GM23338 (cell line): Measurements from ENCODE around the gene TIMM13. TPM values are rescaled to one million over a fixed set of nuclear protein-coding genes. Genes with fewer than 3 reads are reported as not detected.

ENCODE experiments used
- ATAC-seq: fragments of 200-7000 bp; cut with Tn5 transposase; 3 replicates; pipeline ENCODE4 v1.9.1; 2020
- DNase-seq: peaks from one replicate; pipeline ENCODE4 v3.0.0-alpha.2; 2015; ENCODE audit warnings: low spot score
- H2AFZ ChIP-seq: fragments of 200-600 bp; sonication (generic); 2 replicates; pipeline ENCODE4 v1.8.0; 2016; ENCODE audit warnings: antibody characterized with exemption, mild to moderate bottlenecking, moderate library complexity
- H3F3A ChIP-seq: fragments of 200-600 bp; sonication (generic); replicated peaks from 2 replicates; pipeline ENCODE4 v1.8.0; 2017; ENCODE audit warnings: antibody characterized with exemption, mixed run types, low read depth
- H3K27ac ChIP-seq: fragments of 200-600 bp; sonication (generic); 2 replicates; pipeline ENCODE4 v1.6.1; 2016; ENCODE audit warnings: low read depth
- H3K27me3 ChIP-seq: fragments of 200-600 bp; sonication (generic); 2 replicates; pipeline ENCODE4 v1.8.0; 2016; ENCODE audit warnings: mild to moderate bottlenecking, mixed run types, moderate library complexity; ENCODE audit not compliant: insufficient read depth
- H3K36me3 ChIP-seq: fragments of 200-600 bp; sonication (generic); 2 replicates; pipeline ENCODE4 v1.8.0; 2016; ENCODE audit warnings: mild to moderate bottlenecking; ENCODE audit not compliant: insufficient read depth
- H3K4me1 ChIP-seq: fragments of 200-600 bp; sonication (generic); 2 replicates; pipeline ENCODE4 v1.8.0; 2016; ENCODE audit warnings: mild to moderate bottlenecking, moderate library complexity; ENCODE audit not compliant: insufficient read depth
- H3K4me2 ChIP-seq: fragments of 200-600 bp; sonication (generic); 2 replicates; pipeline ENCODE4 v1.7.1; 2017; ENCODE audit warnings: mixed run types
- H3K4me3 ChIP-seq: fragments of 200-600 bp; sonication (generic); 2 replicates; pipeline ENCODE4 v1.6.1; 2016; ENCODE audit warnings: mixed run types
- H3K79me2 ChIP-seq: fragments of 200-600 bp; sonication (generic); replicated peaks from 2 replicates; pipeline ENCODE4 v1.8.0; 2017; ENCODE audit warnings: mild to moderate bottlenecking; ENCODE audit not compliant: insufficient read depth
- H3K9me2 ChIP-seq: fragments of 200-600 bp; sonication (generic); 2 replicates; pipeline ENCODE4 v1.8.0; 2017; ENCODE audit not compliant: insufficient read depth
- H4K20me1 ChIP-seq: fragments of 200-600 bp; sonication (generic); replicated peaks from 2 replicates; pipeline ENCODE4 v1.8.0; 2017; ENCODE audit warnings: mild to moderate bottlenecking; ENCODE audit not compliant: insufficient read depth
- H3K27ac Mint-ChIP-seq: 2 replicates; pipeline ENCODE4 v1.8.0; 2020; ENCODE audit warnings: inconsistent platforms, mild to moderate bottlenecking, moderate library complexity, mixed read lengths
- H3K27me3 Mint-ChIP-seq: 3 replicates; pipeline ENCODE4 v1.8.0; 2022; ENCODE audit warnings: low read depth, mild to moderate bottlenecking, moderate library complexity, mixed read lengths, inconsistent platforms; ENCODE audit not compliant: insufficient read depth, poor library complexity
- H3K36me3 Mint-ChIP-seq: 3 replicates; pipeline ENCODE4 v1.8.0; 2021; ENCODE audit warnings: low read depth, mild to moderate bottlenecking, inconsistent platforms, moderate library complexity, mixed read lengths
- H3K4me1 Mint-ChIP-seq: 3 replicates; pipeline ENCODE4 v1.8.0; 2020; ENCODE audit warnings: mild to moderate bottlenecking, inconsistent platforms, mixed read lengths
- H3K4me3 Mint-ChIP-seq: 3 replicates; pipeline ENCODE4 v1.8.0; 2021; ENCODE audit warnings: moderate library complexity, mild to moderate bottlenecking, inconsistent platforms, mixed read lengths
- H3K9me3 Mint-ChIP-seq: 3 replicates; pipeline ENCODE4 v1.8.0; 2020; ENCODE audit warnings: moderate library complexity, mild to moderate bottlenecking, inconsistent platforms, mixed read lengths
- CREB1 ChIP-seq: fragments of 250-450 bp; sonication (Bioruptor Pico); IDR thresholded peaks from 2 replicates; pipeline ENCODE4 v1.5.0; 2020; ENCODE audit warnings: low read depth, mild to moderate bottlenecking, moderate library complexity
- NANOG ChIP-seq: IDR thresholded peaks from 2 replicates; pipeline ENCODE4 v1.6.1; 2016; ENCODE audit warnings: antibody characterized with exemption, borderline replicate concordance
- POLR2AphosphoS5 ChIP-seq: IDR thresholded peaks from 2 replicates; pipeline ENCODE4 v1.6.1; 2016; ENCODE audit warnings: antibody characterized with exemption, low read depth
- REST ChIP-seq: IDR thresholded peaks from one replicate; pipeline ENCODE4 v1.6.1; 2018; ENCODE audit warnings: antibody characterized with exemption; ENCODE audit not compliant: unreplicated experiment
- ZNF331 ChIP-seq: fragments of 250-450 bp; sonication (Bioruptor Pico); IDR thresholded peaks from 2 replicates; pipeline ENCODE4 v1.5.0; 2020; ENCODE audit warnings: low read depth, mild to moderate bottlenecking, moderate library complexity
- polyA plus RNA-seq: library from polyadenylated mRNA; unstranded; fragments of >200 nt; fragmentation: Nextera tagmentation; extraction: Ambion mirVana; gene quantifications from 2 replicates; pipeline ENCODE4 v1.2.1, GENCODE V29; 2016
- total RNA-seq: library from RNA; depleted of rRNA; stranded (reverse); fragments of >200 nt; shearing (Covaris generic); gene quantifications from 2 replicates; pipeline ENCODE4 v1.2.3, GENCODE V29; 2014
- TF ChIP-seq, protein P1 (sequence below), 2 experiments: fragments of 200-600 bp in 1 of 2; sonication (generic) in 1 of 2; conservative IDR thresholded peaks; 2 replicates each; pipeline versions ENCODE4 v1.5.1 to v1.6.1; 2016 to 2017; ENCODE audit warnings: antibody characterized with exemption in 2 of 2, low read depth in 2 of 2, mild to moderate bottlenecking in 2 of 2, moderate library complexity in 1 of 2
- TF ChIP-seq, protein P2 (sequence below): fragments of 250-450 bp; sonication (Bioruptor Pico); IDR thresholded peaks from 2 replicates; pipeline ENCODE4 v1.5.0; 2020; ENCODE audit warnings: mild to moderate bottlenecking, moderate library complexity

Gene TIMM13
- total and polyA plus RNA-seq, 2 experiments from 2014 or later, result 140 to 347 TPM

DNA sequence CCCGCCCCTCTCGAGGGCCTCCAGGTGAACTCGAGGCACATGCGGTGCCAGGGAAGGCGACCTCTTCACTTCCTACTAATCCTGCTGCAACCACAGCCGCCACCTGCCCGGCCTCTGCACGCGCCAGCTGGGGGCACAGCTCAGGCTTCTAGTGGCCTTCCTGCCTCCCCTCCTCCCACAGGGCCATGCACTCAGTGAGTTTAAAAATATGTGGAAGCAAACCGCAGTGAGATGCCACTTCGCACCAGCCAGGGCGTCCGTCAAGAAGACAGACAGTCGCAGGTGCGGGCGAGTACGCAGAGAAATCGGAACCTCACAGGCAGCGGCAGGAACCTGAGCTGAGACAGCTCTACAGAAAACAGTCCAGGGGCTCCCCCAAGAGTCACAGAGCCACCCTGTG lies 19.0 kb upstream of the TIMM13 start:
- Histone ChIP-seq H3K4me2 (no peak overlapping the region; the same call in 1 of the 2 replicates), H2AFZ (no peak overlapping the region), H3K4me1 (peaks cover 5% of the 10 kb centered on the region; the same call in 1 of the 2 replicates), H3F3A (no peaks in the 10 kb centered on the region), H3K4me3 (no peak overlapping the region), H4K20me1 (peaks cover 24% of the 10 kb centered on the region), H3K27me3 (no peaks in the 10 kb centered on the region), H3K9me2 (no peaks in the 10 kb centered on the region), H3K36me3 (no peaks in the 10 kb centered on the region; the same call in 1 of the 2 replicates), H3K27ac (no peak overlapping the region; the same call in 1 of the 2 replicates), H3K79me2 (peaks cover 67% of the 10 kb centered on the region)
- Mint-ChIP-seq H3K27ac (peak overlapping the region; percentile 92), H3K4me1 (peaks cover 11% of the 10 kb centered on the region), H3K36me3 (peaks cover 23% of the 10 kb centered on the region), H3K9me3 (no peaks in the 10 kb centered on the region), H3K27me3 (peaks cover 9% of the 10 kb centered on the region), H3K4me3 (no peak overlapping the region)
- DNase-seq (no peak), ATAC-seq (no peak; the same call in 1 of the 3 replicates)
- TF ChIP-seq ZNF331 (CRISPR knock-in tag) (no peak), POLR2AphosphoS5 (no peak), CREB1 (CRISPR knock-in tag) (no peak), NANOG (no peak), REST (no peak)
- TF ChIP-seq, protein P1, sequence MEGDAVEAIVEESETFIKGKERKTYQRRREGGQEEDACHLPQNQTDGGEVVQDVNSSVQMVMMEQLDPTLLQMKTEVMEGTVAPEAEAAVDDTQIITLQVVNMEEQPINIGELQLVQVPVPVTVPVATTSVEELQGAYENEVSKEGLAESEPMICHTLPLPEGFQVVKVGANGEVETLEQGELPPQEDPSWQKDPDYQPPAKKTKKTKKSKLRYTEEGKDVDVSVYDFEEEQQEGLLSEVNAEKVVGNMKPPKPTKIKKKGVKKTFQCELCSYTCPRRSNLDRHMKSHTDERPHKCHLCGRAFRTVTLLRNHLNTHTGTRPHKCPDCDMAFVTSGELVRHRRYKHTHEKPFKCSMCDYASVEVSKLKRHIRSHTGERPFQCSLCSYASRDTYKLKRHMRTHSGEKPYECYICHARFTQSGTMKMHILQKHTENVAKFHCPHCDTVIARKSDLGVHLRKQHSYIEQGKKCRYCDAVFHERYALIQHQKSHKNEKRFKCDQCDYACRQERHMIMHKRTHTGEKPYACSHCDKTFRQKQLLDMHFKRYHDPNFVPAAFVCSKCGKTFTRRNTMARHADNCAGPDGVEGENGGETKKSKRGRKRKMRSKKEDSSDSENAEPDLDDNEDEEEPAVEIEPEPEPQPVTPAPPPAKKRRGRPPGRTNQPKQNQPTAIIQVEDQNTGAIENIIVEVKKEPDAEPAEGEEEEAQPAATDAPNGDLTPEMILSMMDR (conservative IDR thresholded peaks at IDR 0.05; ENCODE audit: low read depth in 2 of 2), result no peak
- TF ChIP-seq, protein P2, sequence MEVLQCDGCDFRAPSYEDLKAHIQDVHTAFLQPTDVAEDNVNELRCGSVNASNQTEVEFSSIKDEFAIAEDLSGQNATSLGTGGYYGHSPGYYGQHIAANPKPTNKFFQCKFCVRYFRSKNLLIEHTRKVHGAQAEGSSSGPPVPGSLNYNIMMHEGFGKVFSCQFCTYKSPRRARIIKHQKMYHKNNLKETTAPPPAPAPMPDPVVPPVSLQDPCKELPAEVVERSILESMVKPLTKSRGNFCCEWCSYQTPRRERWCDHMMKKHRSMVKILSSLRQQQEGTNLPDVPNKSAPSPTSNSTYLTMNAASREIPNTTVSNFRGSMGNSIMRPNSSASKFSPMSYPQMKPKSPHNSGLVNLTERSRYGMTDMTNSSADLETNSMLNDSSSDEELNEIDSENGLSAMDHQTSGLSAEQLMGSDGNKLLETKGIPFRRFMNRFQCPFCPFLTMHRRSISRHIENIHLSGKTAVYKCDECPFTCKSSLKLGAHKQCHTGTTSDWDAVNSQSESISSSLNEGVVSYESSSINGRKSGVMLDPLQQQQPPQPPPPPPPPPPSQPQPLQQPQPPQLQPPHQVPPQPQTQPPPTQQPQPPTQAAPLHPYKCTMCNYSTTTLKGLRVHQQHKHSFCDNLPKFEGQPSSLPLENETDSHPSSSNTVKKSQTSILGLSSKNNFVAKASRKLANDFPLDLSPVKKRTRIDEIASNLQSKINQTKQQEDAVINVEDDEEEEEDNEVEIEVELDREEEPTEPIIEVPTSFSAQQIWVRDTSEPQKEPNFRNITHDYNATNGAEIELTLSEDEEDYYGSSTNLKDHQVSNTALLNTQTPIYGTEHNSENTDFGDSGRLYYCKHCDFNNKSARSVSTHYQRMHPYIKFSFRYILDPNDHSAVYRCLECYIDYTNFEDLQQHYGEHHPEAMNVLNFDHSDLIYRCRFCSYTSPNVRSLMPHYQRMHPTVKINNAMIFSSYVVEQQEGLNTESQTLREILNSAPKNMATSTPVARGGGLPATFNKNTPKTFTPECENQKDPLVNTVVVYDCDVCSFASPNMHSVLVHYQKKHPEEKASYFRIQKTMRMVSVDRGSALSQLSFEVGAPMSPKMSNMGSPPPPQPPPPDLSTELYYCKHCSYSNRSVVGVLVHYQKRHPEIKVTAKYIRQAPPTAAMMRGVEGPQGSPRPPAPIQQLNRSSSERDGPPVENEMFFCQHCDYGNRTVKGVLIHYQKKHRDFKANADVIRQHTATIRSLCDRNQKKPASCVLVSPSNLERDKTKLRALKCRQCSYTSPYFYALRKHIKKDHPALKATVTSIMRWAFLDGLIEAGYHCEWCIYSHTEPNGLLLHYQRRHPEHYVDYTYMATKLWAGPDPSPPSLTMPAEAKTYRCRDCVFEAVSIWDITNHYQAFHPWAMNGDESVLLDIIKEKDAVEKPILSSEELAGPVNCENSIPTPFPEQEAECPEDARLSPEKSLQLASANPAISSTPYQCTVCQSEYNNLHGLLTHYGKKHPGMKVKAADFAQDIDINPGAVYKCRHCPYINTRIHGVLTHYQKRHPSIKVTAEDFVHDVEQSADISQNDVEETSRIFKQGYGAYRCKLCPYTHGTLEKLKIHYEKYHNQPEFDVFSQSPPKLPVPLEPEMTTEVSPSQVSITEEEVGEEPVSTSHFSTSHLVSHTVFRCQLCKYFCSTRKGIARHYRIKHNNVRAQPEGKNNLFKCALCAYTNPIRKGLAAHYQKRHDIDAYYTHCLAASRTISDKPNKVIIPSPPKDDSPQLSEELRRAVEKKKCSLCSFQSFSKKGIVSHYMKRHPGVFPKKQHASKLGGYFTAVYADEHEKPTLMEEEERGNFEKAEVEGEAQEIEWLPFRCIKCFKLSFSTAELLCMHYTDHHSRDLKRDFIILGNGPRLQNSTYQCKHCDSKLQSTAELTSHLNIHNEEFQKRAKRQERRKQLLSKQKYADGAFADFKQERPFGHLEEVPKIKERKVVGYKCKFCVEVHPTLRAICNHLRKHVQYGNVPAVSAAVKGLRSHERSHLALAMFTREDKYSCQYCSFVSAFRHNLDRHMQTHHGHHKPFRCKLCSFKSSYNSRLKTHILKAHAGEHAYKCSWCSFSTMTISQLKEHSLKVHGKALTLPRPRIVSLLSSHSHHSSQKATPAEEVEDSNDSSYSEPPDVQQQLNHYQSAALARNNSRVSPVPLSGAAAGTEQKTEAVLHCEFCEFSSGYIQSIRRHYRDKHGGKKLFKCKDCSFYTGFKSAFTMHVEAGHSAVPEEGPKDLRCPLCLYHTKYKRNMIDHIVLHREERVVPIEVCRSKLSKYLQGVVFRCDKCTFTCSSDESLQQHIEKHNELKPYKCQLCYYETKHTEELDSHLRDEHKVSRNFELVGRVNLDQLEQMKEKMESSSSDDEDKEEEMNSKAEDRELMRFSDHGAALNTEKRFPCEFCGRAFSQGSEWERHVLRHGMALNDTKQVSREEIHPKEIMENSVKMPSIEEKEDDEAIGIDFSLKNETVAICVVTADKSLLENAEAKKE (CRISPR knock-in tag), result no peak
